Fibroblast of lung (primary cell): Measurements from ENCODE around the gene NAA25. TPM values are rescaled to one million over a fixed set of nuclear protein-coding genes. Genes with fewer than 3 reads are reported as not detected.

Experiments
- DNase-seq, 2 donors: peaks; one replicate each; pipeline versions ENCODE4 v3.0.0 to v3.0.0-alpha.2; 2010; ENCODE audit warnings: low read depth in 2 of 2
- H2AFZ ChIP-seq: 2 replicates; pipeline ENCODE4 v1.5.1; 2012; ENCODE audit warnings: low read length, control low read depth, inconsistent platforms
- H3K27ac ChIP-seq: 2 replicates; pipeline ENCODE4 v1.5.1; 2011; ENCODE audit warnings: low read length, control low read depth; ENCODE audit not compliant: insufficient read depth
- H3K27me3 ChIP-seq: 2 replicates; pipeline ENCODE4 v1.5.1; 2011; ENCODE audit warnings: mild to moderate bottlenecking, low read length; ENCODE audit not compliant: control insufficient read depth, insufficient read depth
- H3K36me3 ChIP-seq: 2 replicates; pipeline ENCODE4 v1.5.1; 2011; ENCODE audit warnings: low read length; ENCODE audit not compliant: control insufficient read depth, insufficient read depth
- H3K4me1 ChIP-seq: 2 replicates; pipeline ENCODE4 v1.5.1; 2011; ENCODE audit warnings: low read length; ENCODE audit not compliant: control insufficient read depth, insufficient read depth; ENCODE audit errors: extremely low read depth
- H3K4me2 ChIP-seq: 2 replicates; pipeline ENCODE4 v1.5.1; 2011; ENCODE audit warnings: low read length, control low read depth; ENCODE audit not compliant: insufficient read depth; ENCODE audit errors: extremely low read depth
- H3K4me3 ChIP-seq, 4 experiments: fragments of 200-600 bp in 1 of 4; sonication (generic) in 1 of 4; replicated peaks in 1 of 4; 2 replicates each; pipeline ENCODE4 v1.5.1; 2011 to 2016; ENCODE audit warnings: low read length in 4 of 4, low read depth in 3 of 4, mild to moderate bottlenecking in 3 of 4, control low read depth in 2 of 4, inconsistent platforms in 1 of 4, mixed read lengths in 1 of 4; ENCODE audit not compliant: insufficient read depth in 1 of 4; ENCODE audit errors: control extremely low read depth in 1 of 4
- H3K79me2 ChIP-seq: 2 replicates; pipeline ENCODE4 v1.5.1; 2012; ENCODE audit warnings: mild to moderate bottlenecking, low read length, inconsistent platforms; ENCODE audit not compliant: control insufficient read depth, insufficient read depth
- H3K9ac ChIP-seq: 2 replicates; pipeline ENCODE4 v1.5.1; 2011; ENCODE audit warnings: mild to moderate bottlenecking, low read length, control low read depth; ENCODE audit not compliant: insufficient read depth
- H3K9me3 ChIP-seq: 2 replicates; pipeline ENCODE4 v1.5.1; 2012; ENCODE audit warnings: low read depth, low read length; ENCODE audit not compliant: control insufficient read depth, insufficient read depth
- H4K20me1 ChIP-seq: 2 replicates; pipeline ENCODE4 v1.5.1; 2011; ENCODE audit warnings: low read length; ENCODE audit not compliant: control insufficient read depth, insufficient read depth; ENCODE audit errors: extremely low read depth
- EZH2 ChIP-seq: IDR thresholded peaks from 2 replicates; pipeline ENCODE4 v1.5.1; 2012; ENCODE audit warnings: low read length, control low read depth, mild to moderate bottlenecking; ENCODE audit errors: missing control alignments
- polyA plus RNA-seq, 2 donors: library from polyadenylated mRNA; depleted of rRNA in 1 of 2; stranded (reverse) in 1 of 2; unstranded in 1 of 2; fragments of >200 nt; gene quantifications; 2 replicates each; pipeline ENCODE4 v1.2.1, GENCODE V29; 2011 to 2012; ENCODE audit warnings: missing spikeins in 1 of 2
- total RNA-seq: library from RNA; depleted of rRNA; stranded (reverse); fragments of >200 nt; gene quantifications from 2 replicates; pipeline ENCODE4 v1.2.1, GENCODE V29; 2014
- TF ChIP-seq, protein P1 (sequence below), 2 donors: IDR thresholded peaks in 1 of 2; conservative IDR thresholded peaks in 1 of 2; 1 replicate in 1 of 2; 2 replicates in 1 of 2; pipeline ENCODE4 v1.5.1; 2011 to 2012; ENCODE audit warnings: low read length in 2 of 2, control low read depth in 1 of 2, inconsistent platforms in 1 of 2, low read depth in 1 of 2, mild to moderate bottlenecking in 1 of 2

Gene NAA25
- total and polyA plus RNA-seq, 2 donors (not counting 1 experiment from before 2014, with no cell fraction given): 18.8 to 19.4 TPM

GRCh38 chr12:112063273-112063672 lies 45.3 kb downstream of the NAA25 start:
- Histone ChIP-seq H3K27ac (no peak overlapping the region), H3K79me2 (no peaks in the 10 kb centered on the region), H3K9ac (no peak overlapping the region), H4K20me1 (no peaks in the 10 kb centered on the region), H3K36me3 (peaks cover 16% of the 10 kb centered on the region), H3K4me3 (no peak overlapping the region), H3K9me3 (no peaks in the 10 kb centered on the region), H3K27me3 (no peaks in the 10 kb centered on the region), H3K4me1 (no peaks in the 10 kb centered on the region), H3K4me2 (no peak overlapping the region), H2AFZ (no peak overlapping the region)
- TF ChIP-seq, protein P1, sequence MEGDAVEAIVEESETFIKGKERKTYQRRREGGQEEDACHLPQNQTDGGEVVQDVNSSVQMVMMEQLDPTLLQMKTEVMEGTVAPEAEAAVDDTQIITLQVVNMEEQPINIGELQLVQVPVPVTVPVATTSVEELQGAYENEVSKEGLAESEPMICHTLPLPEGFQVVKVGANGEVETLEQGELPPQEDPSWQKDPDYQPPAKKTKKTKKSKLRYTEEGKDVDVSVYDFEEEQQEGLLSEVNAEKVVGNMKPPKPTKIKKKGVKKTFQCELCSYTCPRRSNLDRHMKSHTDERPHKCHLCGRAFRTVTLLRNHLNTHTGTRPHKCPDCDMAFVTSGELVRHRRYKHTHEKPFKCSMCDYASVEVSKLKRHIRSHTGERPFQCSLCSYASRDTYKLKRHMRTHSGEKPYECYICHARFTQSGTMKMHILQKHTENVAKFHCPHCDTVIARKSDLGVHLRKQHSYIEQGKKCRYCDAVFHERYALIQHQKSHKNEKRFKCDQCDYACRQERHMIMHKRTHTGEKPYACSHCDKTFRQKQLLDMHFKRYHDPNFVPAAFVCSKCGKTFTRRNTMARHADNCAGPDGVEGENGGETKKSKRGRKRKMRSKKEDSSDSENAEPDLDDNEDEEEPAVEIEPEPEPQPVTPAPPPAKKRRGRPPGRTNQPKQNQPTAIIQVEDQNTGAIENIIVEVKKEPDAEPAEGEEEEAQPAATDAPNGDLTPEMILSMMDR (conservative IDR thresholded peaks at IDR 0.05 in 1 of 2, IDR thresholded peaks at IDR 0.05 in 1 of 2; ENCODE audit: low read depth in 1 of 2, low read length in 2 of 2): no peak
- no peak for TF ChIP-seq EZH2
- no peak for DNase-seq

DNA sequence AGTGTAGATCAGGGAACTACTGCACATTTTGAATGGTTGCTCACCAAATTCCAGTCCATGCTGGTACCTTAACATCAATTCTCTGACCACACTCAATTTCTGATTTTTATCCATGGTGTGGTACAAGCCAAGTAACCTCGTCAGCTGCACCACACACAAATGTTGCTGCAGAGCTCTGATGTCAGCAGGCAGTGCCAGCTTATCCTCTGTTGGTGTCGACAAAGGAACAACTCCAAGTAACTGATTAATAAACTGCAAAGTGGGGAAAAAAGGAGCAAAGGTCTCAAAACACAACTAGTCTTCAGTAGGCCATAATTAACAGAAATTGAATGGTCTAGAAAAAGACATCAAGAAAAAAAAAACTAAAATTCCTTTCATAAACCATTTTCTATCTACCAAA lies 47.4 kb downstream of the NAA25 start:
- Histone ChIP-seq H4K20me1 (no peaks in the 10 kb centered on the region), H3K9ac (no peak overlapping the region), H3K27ac (no peak overlapping the region), H2AFZ (no peak overlapping the region), H3K4me1 (no peaks in the 10 kb centered on the region), H3K27me3 (no peaks in the 10 kb centered on the region), H3K4me2 (no peak overlapping the region), H3K79me2 (no peaks in the 10 kb centered on the region), H3K4me3 (no peak overlapping the region), H3K9me3 (no peaks in the 10 kb centered on the region), H3K36me3 (peaks cover 15% of the 10 kb centered on the region)
- TF ChIP-seq EZH2: no peak
- TF ChIP-seq, protein P1 (conservative IDR thresholded peaks at IDR 0.05 in 1 of 2, IDR thresholded peaks at IDR 0.05 in 1 of 2; ENCODE audit: low read depth in 1 of 2, low read length in 2 of 2): no peak
- DNase-seq: no peak

- Histone ChIP-seq H3K4me3 (no peak overlapping the region), H3K27me3 (no peaks in the 10 kb centered on the region), H3K9me3 (no peaks in the 10 kb centered on the region), H3K4me2 (no peak overlapping the region), H4K20me1 (no peaks in the 10 kb centered on the region), H3K4me1 (peaks cover 4% of the 10 kb centered on the region), H3K27ac (no peak overlapping the region), H3K79me2 (peaks cover 2% of the 10 kb centered on the region), H2AFZ (no peak overlapping the region), H3K36me3 (peaks cover 15% of the 10 kb centered on the region), H3K9ac (no peak overlapping the region)
- no peak for TF ChIP-seq EZH2
- TF ChIP-seq, protein P1 (conservative IDR thresholded peaks at IDR 0.05 in 1 of 2, IDR thresholded peaks at IDR 0.05 in 1 of 2; ENCODE audit: low read depth in 1 of 2, low read length in 2 of 2): no peak
- no peak for DNase-seq
Observed at GRCh38 chr12:112049351-112049750, 59.2 kb downstream of the NAA25 start.
